ENCODE data around the gene CYB5B. TPM values are rescaled to one million over a fixed set of nuclear protein-coding genes. Genes with fewer than 3 reads are reported as not detected.

Gene CYB5B
- total RNA-seq, 1 donor = 99.4 TPM

GRCh38 chr16:69397821-69398521 lies 26.4 kb upstream of the CYB5B start:
- TF ChIP-seq, protein P1, sequence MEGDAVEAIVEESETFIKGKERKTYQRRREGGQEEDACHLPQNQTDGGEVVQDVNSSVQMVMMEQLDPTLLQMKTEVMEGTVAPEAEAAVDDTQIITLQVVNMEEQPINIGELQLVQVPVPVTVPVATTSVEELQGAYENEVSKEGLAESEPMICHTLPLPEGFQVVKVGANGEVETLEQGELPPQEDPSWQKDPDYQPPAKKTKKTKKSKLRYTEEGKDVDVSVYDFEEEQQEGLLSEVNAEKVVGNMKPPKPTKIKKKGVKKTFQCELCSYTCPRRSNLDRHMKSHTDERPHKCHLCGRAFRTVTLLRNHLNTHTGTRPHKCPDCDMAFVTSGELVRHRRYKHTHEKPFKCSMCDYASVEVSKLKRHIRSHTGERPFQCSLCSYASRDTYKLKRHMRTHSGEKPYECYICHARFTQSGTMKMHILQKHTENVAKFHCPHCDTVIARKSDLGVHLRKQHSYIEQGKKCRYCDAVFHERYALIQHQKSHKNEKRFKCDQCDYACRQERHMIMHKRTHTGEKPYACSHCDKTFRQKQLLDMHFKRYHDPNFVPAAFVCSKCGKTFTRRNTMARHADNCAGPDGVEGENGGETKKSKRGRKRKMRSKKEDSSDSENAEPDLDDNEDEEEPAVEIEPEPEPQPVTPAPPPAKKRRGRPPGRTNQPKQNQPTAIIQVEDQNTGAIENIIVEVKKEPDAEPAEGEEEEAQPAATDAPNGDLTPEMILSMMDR (IDR thresholded peaks at IDR 0.05; ENCODE audit: insufficient read depth, low read length) = peak; percentile 75
- DNase-seq (ENCODE audit: low read depth) = peak; percentile 73
- H3K4me3 ChIP-seq (ENCODE audit: low read depth, low read length) = no peak overlapping the region

DNA sequence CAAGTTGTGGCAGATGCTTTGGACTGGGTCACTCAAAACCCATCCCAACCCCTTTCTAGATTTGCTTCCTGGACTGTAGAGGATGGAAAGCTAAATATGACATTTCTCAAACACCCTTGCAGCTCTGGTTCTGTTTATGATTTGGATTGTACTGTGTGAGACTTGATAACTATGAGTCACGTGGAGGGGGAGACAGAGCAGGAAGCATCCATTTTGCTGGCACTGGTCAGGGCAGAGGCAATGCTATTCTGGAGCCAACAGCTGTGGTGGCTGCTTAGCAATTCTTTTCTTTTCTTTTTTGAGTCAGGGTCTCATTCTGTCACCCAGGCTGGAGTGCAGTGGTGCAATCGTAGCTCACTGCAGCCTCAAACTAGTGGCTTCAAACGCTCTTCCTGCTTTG lies 25.1 kb upstream of the CYB5B start:
- TF ChIP-seq, protein P1 (IDR thresholded peaks at IDR 0.05; ENCODE audit: insufficient read depth, low read length) = no peak
- DNase-seq (ENCODE audit: low read depth) = peak; percentile 41
- H3K4me3 ChIP-seq (ENCODE audit: low read depth, low read length) = no peak overlapping the region

GRCh38 chr16:69402439-69402838 lies 22.0 kb upstream of the CYB5B start:
- no peak for DNase-seq (ENCODE audit: low read depth)
- TF ChIP-seq, protein P1 (IDR thresholded peaks at IDR 0.05; ENCODE audit: insufficient read depth, low read length) = no peak
- no peak overlapping the region for H3K4me3 ChIP-seq (ENCODE audit: low read depth, low read length)

- H3K4me3 ChIP-seq (ENCODE audit: low read depth, low read length) = no peak overlapping the region
- TF ChIP-seq, protein P1 (IDR thresholded peaks at IDR 0.05; ENCODE audit: insufficient read depth, low read length) = no peak
- peak; percentile 70 for DNase-seq (ENCODE audit: low read depth)
These were observed 20.1 kb upstream of the CYB5B start for GRCh38 chr16:69404275-69404805.

DNA sequence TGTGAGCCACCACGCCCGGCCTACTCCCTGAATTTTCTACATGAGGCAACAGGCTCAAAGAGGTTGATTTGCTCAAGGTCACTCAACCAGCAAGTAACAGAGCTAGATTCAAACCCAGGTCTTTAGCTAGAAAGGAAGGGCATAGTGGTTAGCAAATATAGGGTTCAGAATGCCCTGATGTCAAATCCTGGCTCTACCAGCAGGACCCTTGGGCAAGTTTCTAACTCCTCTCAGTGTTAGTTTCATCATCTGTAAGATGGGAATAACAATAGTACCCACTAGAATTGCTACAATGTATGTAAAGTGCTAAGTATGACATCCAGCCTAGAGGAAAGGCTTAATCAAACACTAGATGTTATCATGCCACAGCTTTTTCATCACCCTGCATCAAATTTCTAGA lies 19.1 kb upstream of the CYB5B start:
- TF ChIP-seq, protein P1 (IDR thresholded peaks at IDR 0.05; ENCODE audit: insufficient read depth, low read length) = no peak
- DNase-seq (ENCODE audit: low read depth) = no peak
- no peak overlapping the region for H3K4me3 ChIP-seq (ENCODE audit: low read depth, low read length)

DNA sequence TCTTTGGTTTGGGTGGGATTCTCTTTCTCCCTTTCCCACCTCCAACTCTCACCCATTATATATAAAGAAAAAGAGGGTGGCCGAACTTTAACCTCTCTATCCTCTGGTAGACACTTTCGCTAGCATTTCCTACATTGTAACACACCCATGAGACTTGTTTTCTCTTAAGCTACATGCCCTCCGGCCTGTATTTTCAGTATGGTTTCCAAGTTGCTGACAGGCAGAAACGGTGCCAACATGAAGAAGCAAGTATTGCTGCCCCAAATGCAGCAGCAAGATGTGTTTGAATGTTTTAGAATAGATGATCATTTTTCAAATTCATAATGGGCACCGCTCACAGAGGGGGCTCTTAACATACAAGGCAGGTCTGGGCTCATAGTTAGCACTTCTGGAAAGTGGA lies 18.7 kb upstream of the CYB5B start:
- TF ChIP-seq, protein P1 (IDR thresholded peaks at IDR 0.05; ENCODE audit: insufficient read depth, low read length) = no peak
- no peak for DNase-seq (ENCODE audit: low read depth)
- no peak overlapping the region for H3K4me3 ChIP-seq (ENCODE audit: low read depth, low read length)

Measured in fibroblast of the aortic adventitia (primary cell).